Measurements from ENCODE around the gene PTPN13. TPM values are rescaled to one million over a fixed set of nuclear protein-coding genes. Genes with fewer than 3 reads are reported as not detected.
A peak's percentile ranks its signal among the peaks of the same experiment; 100 is the strongest.
"Not testable (repeated sequence)": the region's sequence is repeated elsewhere in the genome, so short reads cannot be mapped to it uniquely, and the experiment has no call there.

PTPN13 gene
- total RNA-seq, 1 experiment from 2014 or later: 12.1 TPM

- Histone ChIP-seq H3K9ac (ENCODE audit: low read length) (no peak overlapping the region), H3K4me2 (ENCODE audit: low read length) (no peak overlapping the region), H3K27ac (ENCODE audit: low read length) (no peak overlapping the region), H3K9me2 (replicated peaks; ENCODE audit: low read length) (no peaks in the 10 kb centered on the region), H3K79me2 (ENCODE audit: low read length) (no peaks in the 10 kb centered on the region), H3K9me3 (ENCODE audit: low read length) (peaks cover 11% of the 10 kb centered on the region), H3K36me3 (ENCODE audit: low read depth, low read length) (no peaks in the 10 kb centered on the region; the same call in 1 of the 2 replicates), H3K4me1 (ENCODE audit: insufficient read depth, low read length) (no peaks in the 10 kb centered on the region), H3K4me3 (ENCODE audit: low read length) (no peak overlapping the region), H4K20me1 (ENCODE audit: low read length) (no peaks in the 10 kb centered on the region), H2AFZ (ENCODE audit: low read length) (no peak overlapping the region), H3F3A (ENCODE audit: low read length, unreplicated experiment) (no peaks in the 10 kb centered on the region), H3K27me3 (ENCODE audit: low read length) (no peaks in the 10 kb centered on the region)
- DNase-seq (peak; percentile 34), ATAC-seq (no peak)
- intact Hi-C loops (cut with micrococcal nuclease): no loop called here
- BruUV-seq (replicated peaks): no TSS peak
- ChIA-PET CTCF (no interaction called here), POLR2A (ENCODE audit: unreplicated experiment) (no interaction called here)
- TF ChIP-seq EZH2 (IDR thresholded peaks at IDR 0.05; ENCODE audit: low read length, unreplicated experiment) (no peak), EZH2phosphoT487 (IDR thresholded peaks at IDR 0.05; ENCODE audit: borderline replicate concordance, low read length) (no peak)
- TF ChIP-seq, protein P1, sequence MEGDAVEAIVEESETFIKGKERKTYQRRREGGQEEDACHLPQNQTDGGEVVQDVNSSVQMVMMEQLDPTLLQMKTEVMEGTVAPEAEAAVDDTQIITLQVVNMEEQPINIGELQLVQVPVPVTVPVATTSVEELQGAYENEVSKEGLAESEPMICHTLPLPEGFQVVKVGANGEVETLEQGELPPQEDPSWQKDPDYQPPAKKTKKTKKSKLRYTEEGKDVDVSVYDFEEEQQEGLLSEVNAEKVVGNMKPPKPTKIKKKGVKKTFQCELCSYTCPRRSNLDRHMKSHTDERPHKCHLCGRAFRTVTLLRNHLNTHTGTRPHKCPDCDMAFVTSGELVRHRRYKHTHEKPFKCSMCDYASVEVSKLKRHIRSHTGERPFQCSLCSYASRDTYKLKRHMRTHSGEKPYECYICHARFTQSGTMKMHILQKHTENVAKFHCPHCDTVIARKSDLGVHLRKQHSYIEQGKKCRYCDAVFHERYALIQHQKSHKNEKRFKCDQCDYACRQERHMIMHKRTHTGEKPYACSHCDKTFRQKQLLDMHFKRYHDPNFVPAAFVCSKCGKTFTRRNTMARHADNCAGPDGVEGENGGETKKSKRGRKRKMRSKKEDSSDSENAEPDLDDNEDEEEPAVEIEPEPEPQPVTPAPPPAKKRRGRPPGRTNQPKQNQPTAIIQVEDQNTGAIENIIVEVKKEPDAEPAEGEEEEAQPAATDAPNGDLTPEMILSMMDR (conservative IDR thresholded peaks at IDR 0.05; ENCODE audit: low read depth, low read length): peak; percentile 65
Measured at GRCh38 chr4:86653237-86653865, 59.2 kb downstream of the PTPN13 start.

GRCh38 chr4:86656781-86657180 is 62.7 kb downstream of the PTPN13 start:
- CTCF ChIA-PET; intact Hi-C loops (cut with micrococcal nuclease); H3K36me3 ChIP-seq (ENCODE audit: low read depth, low read length); ATAC-seq; H3K4me2 ChIP-seq (ENCODE audit: low read length); H3K9me2 ChIP-seq (replicated peaks; ENCODE audit: low read length); H2AFZ ChIP-seq (ENCODE audit: low read length); H3K27me3 ChIP-seq (ENCODE audit: low read length); H3K9ac ChIP-seq (ENCODE audit: low read length); POLR2A ChIA-PET (ENCODE audit: unreplicated experiment); H3K27ac ChIP-seq (ENCODE audit: low read length); H3K79me2 ChIP-seq (ENCODE audit: low read length); BruUV-seq (replicated peaks); H4K20me1 ChIP-seq (ENCODE audit: low read length); DNase-seq; H3F3A ChIP-seq (ENCODE audit: low read length, unreplicated experiment); H3K4me3 ChIP-seq (ENCODE audit: low read length): not testable (repeated sequence)
- Histone ChIP-seq H3K4me1 (ENCODE audit: insufficient read depth, low read length) (peaks cover 11% of the 10 kb centered on the region), H3K9me3 (ENCODE audit: low read length) (peaks cover 11% of the 10 kb centered on the region; the same call in 1 of the 2 replicates)

- ChIA-PET CTCF (no interaction called here), POLR2A (ENCODE audit: unreplicated experiment) (no interaction called here)
- peaks cover 5% of the 10 kb centered on the region; the same call in 1 of the 2 replicates for H3K9me3 ChIP-seq (ENCODE audit: low read length)
- no peaks in the 10 kb centered on the region for H3F3A ChIP-seq (ENCODE audit: low read length, unreplicated experiment)
- BruUV-seq (replicated peaks): no TSS peak
- peaks cover 13% of the 10 kb centered on the region for H3K4me1 ChIP-seq (ENCODE audit: insufficient read depth, low read length)
- H3K79me2 ChIP-seq (ENCODE audit: low read length): no peaks in the 10 kb centered on the region
- no peaks in the 10 kb centered on the region for H4K20me1 ChIP-seq (ENCODE audit: low read length)
- H3K36me3 ChIP-seq (ENCODE audit: low read depth, low read length): no peaks in the 10 kb centered on the region
- no peak overlapping the region for H2AFZ ChIP-seq (ENCODE audit: low read length)
- intact Hi-C loops (cut with micrococcal nuclease): no loop called here
- H3K27me3 ChIP-seq (ENCODE audit: low read length): no peaks in the 10 kb centered on the region
- no peaks in the 10 kb centered on the region for H3K9me2 ChIP-seq (replicated peaks; ENCODE audit: low read length)
- H3K27ac ChIP-seq (ENCODE audit: low read length): no peak overlapping the region
- no peak overlapping the region for H3K4me3 ChIP-seq (ENCODE audit: low read length)
- no peak overlapping the region for H3K4me2 ChIP-seq (ENCODE audit: low read length)
- H3K9ac ChIP-seq (ENCODE audit: low read length): no peak overlapping the region
- ATAC-seq (no peak), DNase-seq (no peak)
- TF ChIP-seq, protein P1 (conservative IDR thresholded peaks at IDR 0.05; ENCODE audit: low read depth, low read length): no peak
- no peak for TF ChIP-seq EZH2phosphoT487 (IDR thresholded peaks at IDR 0.05; ENCODE audit: borderline replicate concordance, low read length)
- TF ChIP-seq EZH2 (IDR thresholded peaks at IDR 0.05; ENCODE audit: low read length, unreplicated experiment): no peak
Measured at GRCh38 chr4:86657382-86657781, 63.3 kb downstream of the PTPN13 start.
